NCI-H748 treated with DMSO at 0.1 percent for 48 hours (cell line): ENCODE results near the gene DGKA.
A peak's percentile ranks its signal among the peaks of the same experiment; 100 is the strongest.
"Not testable (repeated sequence)": the region's sequence is repeated elsewhere in the genome, so short reads cannot be mapped to it uniquely, and the experiment has no call there.

Experiments
- DNase-seq: peaks from one replicate; lab custom pipeline; 2025; lab: John Stamatoyannopoulos, UW

Gene DGKA

DNA sequence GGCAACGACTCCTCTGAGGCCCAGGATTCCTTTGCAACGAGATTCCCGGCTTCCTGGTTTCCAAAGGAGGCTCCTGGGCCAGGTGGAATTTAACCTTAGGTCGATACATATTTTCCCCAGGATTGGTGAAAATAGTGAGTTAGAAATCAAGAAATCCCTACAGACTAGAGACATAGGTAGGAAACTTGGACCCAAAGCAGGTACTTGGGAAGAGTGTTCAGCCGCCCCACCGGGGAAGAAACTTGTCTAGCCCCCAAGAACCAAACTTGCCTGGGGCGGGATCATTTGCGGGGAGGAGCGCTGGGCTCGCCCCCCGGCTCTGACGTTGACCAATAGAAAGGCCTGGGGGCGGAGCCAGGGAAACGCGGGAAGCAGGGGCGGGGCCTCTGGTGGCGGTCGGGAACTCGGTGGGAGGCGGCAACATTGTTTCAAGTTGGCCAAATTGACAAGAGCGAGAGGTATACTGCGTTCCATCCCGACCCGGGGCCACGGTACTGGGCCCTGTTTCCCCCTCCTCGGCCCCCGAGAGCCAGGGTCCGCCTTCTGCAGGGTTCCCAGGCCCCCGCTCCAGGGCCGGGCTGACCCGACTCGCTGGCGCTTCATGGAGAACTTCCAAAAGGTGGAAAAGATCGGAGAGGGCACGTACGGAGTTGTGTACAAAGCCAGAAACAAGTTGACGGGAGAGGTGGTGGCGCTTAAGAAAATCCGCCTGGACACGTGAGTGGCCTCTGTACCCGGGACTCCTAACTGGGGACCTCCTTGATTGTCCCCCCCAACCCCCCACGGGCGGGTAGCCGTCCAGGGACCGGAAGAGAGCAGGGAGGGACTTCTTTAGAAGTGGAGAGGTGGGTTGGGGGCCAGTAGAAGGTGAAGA lies 35.7 kb downstream of the DGKA start, which contains the start of gene CDK2:
Gene CDK2, plus strand, starts transcription at position 423 of the 874 bp plus-strand sequence. Its CDS starts 179 bp downstream, at position 602.
- DNase-seq = peak; percentile 71

DNA sequence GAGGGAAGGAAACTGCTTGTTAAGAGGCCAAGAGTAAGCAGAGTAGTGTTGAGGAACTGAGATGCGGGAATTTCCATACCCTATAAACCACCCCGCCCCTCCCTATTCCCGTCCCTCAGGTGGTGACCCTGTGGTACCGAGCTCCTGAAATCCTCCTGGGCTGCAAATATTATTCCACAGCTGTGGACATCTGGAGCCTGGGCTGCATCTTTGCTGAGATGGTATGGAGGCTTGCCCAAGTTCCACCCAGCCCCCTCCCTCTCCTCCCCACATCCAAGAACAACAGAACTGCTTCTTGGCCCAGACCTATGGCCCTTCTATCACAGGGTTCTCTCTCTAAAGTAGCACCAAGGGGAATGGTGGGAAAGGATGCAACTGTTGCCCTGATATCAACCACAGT lies 38.4 kb downstream of the DGKA start:
- no peak for DNase-seq

DNA sequence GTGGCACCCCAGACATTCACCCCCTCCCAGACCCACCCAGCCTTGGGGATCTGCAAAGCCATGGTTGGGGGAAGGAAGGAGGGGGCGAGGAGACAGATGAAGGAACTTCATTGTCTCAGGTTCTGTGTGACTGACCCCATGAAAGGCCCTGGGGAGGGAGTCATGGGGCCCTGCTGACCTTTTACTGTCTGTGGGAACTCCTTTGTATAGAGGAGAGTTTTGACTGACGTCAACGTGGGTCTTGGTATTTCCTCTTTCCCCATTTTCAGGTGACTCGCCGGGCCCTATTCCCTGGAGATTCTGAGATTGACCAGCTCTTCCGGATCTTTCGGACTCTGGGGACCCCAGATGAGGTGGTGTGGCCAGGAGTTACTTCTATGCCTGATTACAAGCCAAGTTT lies 39.8 kb downstream of the DGKA start:
- DNase-seq = no peak

DNA sequence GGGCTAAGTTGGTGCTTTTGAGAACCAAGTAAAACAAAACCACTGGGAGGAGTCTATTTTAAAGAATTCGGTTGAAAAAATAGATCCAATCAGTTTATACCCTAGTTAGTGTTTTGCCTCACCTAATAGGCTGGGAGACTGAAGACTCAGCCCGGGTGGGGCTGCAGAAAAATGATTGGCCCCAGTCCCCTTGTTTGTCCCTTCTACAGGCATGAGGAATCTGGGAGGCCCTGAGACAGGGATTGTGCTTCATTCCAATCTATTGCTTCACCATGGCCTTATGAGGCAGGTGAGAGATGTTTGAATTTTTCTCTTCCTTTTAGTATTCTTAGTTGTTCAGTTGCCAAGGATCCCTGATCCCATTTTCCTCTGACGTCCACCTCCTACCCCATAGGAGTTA lies 41.1 kb downstream of the DGKA start:
- no peak for DNase-seq

DNA sequence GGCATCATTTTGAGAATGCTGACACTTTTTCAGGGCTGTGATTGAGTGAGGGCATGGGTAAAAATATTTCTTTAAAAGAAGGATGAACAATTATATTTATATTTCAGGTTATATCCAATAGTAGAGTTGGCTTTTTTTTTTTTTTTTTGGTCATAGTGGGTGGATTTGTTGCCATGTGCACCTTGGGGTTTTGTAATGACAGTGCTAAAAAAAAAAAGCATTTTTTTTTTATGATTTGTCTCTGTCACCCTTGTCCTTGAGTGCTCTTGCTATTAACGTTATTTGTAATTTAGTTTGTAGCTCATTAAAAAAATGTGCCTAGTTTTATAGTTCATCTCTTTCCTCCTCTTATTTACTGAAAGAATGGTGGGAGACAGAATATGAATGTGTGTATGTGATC lies 41.5 kb downstream of the DGKA start:
- no peak for DNase-seq

DNA sequence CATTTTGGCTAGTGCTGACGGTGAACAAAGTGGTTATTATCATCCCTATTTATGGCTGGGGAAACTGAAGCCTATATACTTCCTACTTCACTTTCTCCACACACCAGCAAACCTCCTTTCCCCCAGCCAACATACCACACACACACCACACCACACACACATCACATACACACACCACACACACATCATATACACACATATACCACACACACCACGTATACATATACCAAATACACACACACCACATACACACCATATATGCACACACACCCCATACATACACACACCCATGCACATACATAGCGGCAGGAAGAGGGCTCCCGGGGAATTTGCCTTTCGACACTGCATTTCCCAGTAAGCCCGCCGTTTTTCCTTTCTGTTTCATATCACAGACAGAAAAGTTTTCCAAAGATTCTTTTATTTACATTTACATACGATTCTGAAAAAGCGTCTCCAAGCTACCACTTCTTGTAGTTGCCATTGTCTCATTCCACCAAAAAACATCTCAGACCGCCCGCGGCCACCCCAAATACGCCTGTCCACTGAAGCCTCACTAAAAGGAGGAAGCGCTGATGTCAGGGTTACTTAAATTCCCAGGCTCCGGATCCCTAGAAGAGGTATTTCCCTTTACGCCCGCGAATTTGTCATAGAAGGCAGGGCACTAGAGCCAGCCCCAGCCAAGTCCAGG lies 42.1 kb downstream of the DGKA start:
- DNase-seq = no peak

DNA sequence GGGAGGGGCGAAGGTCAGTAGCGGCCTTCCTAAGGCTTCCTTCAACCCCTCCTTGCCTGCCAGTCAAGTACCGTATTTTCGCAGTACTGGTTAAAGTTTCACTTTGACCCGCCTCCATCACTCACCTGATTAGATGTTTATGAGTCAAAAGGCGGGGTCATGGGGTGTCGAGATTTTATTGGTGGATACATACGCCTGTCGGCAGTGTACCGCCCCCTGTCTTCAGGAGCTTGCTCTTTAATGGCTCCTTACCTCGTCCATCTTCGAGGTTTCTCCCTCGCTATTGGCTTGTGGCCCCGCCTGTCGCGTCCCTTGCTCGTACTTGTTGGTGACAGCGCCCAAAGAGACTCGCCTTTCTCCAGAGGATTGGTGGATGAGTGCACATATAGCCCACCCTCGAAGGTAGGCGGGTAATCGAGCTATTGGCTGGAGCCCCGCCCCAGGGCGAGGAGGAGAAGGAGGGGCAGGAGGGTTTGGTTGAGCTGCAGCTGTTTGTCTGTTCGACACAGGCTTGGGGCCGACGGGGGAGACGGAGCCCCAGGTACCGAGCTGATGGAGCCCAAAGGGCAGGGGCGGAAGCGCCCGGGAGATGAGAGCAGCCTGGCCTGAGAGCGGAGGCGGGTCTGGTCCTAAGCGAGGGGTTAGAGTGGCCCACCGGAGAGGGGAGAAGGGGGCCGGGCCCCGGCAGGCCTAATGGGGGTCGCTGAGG lies 42.8 kb downstream of the DGKA start, which contains the start of gene RAB5B:
Gene RAB5B, plus strand, starts transcription at position 480 of the 709 bp plus-strand sequence. CDS start 12,883 bp downstream, outside the sequence.
- peak; percentile 99 for DNase-seq

DNA sequence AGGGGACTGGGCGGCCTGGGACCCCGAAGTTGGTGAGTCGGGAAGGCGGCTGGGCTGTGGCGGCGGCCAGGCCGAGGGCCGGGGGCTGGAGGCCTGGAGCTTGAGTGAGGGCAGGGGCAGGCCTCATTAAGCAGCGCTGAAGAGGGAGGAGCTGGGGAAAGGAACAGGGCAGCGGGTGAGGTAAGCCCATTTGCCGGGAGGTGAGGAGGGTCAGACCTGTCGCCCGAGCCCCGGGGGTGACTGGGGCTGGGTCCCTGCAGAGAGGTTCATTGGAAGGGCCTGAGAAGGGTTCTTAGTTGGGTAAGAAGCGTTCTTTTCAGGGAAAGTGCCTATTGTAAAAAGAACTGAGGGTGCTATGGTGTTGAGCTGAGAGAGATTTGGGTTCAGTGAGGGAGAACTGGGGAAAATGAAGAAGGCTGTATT lies 43.4 kb downstream of the DGKA start:
- DNase-seq = no peak

DNA sequence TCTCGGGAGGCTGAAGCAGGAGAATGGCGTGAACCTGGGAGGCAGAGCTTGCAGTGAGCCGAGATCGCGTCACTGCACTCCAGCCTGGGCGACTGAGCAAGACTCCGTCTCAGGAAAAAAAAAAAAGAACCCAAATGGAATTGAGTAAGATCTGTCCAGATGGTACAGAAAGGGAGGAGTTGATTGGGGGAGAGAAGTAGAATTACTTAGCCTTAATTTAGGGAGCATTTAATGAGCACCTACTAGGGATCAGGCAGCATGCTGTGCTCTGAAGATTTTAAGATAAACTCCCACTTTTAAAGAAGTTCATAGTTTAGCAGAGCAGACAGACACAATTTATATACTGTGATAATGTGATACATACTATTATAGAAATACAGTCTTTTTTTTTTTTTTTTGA lies 47.4 kb downstream of the DGKA start:
- DNase-seq = no peak

DNA sequence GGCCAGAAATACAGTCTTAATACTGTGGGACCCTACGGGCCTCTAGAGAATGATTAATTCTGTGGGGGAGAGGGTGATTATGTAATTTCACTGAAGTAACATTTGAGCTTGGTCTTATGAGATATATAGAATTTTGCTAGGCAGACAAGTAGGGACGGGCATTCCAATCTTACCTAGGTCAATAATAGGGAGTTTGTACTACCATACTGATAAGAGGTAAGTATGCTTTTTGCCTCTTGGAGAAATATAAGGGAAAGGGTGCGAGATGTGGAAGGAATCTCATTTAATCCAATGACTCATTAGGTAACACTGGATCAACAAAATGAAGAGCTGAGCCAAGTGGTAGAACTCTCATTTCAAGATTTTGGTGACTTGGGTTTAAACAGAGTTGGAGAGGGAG lies 48.1 kb downstream of the DGKA start:
- DNase-seq = no peak

DNA sequence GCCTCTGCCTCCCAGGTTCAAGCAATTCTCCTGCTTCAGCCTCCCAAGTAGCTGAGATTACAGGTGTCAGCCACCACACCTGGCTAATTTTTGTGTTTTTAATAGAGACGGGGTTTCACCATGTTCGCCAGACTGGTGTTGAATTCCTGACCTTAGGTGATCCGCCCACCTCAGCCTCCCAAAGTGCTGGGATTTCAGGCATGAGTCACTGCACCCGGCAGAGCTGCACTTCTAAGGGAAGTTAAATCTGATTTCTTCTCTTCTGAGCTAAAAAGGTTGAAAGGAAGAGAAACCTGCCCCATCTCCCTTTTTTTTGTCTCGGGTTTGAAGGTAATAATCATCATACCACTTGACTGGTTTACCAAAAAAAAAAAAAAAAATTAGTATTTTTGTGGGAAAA lies 50.9 kb downstream of the DGKA start:
- DNase-seq = not testable (repeated sequence)

DNA sequence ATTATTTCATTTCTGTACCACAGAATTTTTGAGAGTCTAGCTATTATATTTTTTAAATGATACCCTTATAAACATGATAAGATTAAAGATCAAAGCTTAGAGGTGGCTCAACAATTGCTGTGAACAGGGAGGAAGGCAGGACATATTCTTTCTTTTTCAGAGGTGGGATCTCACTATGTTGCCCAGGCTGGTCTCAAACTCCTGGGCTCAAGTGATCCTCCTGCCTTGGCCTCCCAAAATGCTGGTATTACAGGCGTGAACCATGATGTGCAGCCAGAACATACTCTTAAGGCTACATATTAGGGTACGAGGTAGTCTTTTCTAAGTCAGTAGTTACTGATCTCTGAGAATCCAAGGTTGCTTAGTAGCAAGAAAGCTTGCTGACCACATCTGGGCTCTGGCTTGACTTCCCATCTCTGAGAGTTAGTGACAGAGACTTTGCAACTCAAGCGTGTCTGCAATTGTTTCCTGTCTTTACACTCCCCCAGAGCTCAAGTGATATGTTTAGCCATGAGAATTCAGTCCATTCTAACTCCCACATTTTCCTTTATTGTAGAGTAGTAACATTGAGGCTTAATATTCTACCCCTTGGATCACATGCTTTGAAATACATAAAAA lies 51.5 kb downstream of the DGKA start:
- DNase-seq = no peak

DNA sequence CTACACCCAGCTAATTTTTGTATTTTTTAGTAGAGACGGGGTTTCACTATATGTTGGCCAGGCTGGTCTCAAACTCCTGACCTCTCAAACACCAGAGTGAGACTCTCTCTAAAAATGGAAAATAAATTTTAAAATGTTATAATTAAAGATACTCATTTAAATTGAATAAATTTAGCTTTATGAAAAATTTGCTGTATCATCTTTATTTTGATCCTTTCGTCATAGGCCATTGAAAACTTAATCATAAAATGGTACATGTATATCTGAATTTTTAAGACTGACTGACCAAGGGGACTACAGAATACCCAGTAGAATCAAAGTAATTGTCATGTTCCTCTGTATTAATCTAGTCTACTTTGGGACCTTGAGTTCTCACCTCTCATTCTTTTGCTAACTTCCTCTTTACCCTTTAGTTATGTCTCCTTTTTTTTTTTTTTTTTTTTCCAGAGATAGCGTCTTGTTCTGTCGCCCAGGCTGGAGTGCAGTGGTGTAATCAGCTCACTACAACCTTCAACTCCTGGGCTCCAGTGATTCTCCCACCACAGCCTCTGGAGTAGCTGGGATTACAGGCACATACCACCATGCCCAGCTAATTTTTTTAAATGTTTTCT lies 52.4 kb downstream of the DGKA start:
- DNase-seq = no peak

DNA sequence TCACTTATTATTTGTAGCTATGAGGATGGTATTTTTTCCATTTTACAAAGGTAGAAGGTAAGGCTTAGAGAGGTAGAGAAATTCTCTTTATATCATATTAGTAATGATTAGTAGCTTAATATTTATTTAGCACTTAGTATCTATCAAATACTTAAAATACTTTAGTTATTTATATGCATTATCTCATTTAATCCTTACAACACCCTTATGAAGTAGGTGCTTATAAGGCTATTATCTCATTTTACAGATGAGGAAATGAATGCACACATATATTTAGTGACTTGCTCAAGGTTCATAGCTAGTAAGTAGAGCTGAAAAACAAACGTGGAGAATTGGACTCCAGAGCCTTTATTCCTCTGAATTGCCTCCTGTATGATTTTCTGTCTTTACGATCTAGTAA lies 53.9 kb downstream of the DGKA start:
- DNase-seq = no peak

DNA sequence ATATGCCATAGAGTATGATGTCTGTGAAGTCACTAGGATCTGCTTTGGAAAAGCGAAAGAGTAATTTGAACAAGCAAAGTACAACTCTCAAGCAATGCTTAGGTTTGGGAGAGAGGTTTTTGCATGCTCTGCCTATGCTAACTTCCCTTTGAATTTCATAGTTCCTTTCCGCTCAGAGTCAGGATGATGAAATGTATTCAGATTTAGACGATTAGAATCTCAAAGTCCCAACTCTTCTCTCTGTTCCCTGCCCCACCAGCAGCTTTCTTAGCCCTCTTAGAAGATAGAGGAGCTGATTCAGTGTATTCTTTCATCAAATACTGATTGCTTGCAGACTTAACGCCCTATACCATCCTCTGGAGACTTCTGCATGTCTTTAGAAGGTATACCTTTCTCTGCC lies 54.4 kb downstream of the DGKA start:
- no peak for DNase-seq

DNA sequence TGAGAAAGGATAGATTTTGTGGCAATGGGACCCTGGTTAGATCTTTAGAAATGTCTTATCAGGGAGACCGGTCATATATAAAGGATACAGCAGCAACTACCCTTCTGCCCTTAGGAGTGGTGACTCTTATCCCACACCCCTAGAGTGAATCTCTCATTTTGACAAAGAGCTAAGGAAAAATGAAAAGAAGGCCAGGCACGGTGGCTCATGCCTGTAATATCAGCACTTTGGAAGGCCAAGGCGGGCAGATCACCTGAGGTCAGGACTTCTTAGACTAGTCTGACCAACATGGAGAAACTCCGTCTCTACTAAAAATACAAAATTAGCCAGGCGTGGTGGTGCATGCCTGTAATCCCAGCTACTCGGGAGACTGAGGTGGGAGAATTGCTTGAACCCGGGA lies 55.0 kb downstream of the DGKA start:
- not testable (repeated sequence) for DNase-seq

DNA sequence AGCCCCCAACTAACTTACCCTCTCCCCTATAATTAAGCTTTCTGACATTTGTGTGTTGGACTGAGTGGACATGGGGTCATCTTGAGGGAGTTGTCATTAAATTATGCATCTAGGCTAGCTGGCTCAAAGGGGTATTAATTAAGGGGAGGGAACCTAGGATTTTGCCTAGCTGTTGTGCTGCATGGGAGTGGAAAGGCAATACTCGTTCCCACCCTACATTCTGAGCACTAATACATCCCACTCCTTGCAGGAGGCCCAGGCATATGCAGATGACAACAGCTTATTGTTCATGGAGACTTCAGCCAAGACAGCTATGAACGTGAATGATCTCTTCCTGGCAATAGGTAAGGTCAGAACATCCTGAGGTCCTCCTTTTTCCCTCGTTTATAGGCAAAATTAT lies 60.1 kb downstream of the DGKA start:
- no peak for DNase-seq

DNA sequence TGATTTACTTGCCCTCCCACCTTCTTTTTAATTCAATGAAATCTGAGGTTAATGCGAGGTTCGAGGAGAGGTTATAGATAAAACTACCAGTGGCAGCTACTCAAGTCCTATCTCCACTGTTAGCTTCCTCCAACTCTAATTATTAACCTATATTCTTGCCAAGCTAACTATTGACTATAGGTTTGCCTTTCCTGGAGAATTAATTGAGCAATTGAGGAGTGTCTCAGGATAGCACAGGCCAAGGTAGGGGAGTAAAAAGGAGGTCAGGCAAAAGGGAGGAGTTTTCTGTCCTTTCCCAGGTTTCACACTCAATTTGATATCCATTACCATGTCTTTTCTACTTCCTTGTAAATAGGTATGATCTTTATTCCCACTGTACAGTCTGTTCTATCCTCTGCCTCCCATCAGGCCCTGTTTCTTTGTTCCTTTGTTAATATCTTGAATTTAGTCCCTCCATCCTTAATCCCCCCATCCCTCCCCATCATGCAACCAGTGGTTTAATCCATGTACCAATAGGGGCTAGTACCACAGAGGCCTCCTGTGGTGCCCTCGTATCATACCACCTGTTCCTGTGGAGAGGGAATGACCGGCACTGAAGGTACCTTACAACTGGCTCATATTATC lies 62.4 kb downstream of the DGKA start:
- no peak for DNase-seq

DNA sequence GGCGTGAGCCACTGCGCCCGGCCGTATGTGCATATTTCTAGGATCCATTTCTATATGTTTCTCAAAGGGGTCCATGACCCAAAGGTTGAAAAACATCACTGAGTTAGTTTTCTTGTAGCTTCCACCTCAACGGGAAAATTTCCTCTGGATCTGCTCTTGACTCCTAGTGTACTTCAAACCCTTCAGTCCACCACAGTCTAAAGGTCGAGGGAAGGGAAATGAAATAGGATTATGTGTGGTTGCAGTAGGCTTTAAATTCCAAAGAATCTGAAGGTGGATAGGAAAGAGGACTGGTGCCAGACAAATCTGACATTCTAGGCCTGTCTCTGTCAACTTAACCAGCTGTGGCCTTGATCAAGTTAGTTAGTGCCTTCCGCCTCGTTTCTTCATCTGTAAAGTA lies 64.4 kb downstream of the DGKA start:
- DNase-seq = no peak

DNA sequence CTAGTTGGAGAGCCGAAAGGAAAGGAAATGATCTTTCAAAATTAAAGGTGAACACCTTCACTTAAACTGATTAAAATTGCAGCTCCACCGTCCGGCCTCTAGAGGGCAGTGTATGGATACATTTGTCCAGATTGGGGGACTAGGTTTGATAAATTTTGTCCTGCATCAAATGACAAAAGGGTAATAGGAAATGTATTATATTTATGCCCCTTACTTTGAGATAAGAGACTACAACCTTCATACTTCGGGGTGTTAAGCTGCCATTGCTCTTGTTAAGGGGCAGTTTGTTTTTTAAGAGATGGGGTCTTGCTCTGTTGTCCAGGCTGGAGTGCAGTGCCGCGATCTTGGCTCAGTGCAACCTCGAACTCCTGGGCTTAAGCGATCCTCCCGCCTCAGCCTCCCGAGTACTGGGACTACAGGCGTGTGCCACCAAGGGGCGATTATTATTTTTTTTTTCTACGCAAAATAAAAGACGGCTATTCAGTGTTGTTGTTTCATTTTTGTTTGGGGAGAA lies 65.3 kb downstream of the DGKA start:
- peak; percentile 73 for DNase-seq
